Activated T-cell treated with anti-CD3 and anti-CD28 coated beads for 1 hour (primary cell): Measurements from ENCODE around the gene MPND.
A peak's percentile ranks its signal among the peaks of the same experiment; 100 is the strongest.

ENCODE experiments used
- DNase-seq: peaks from one replicate; pipeline ENCODE4 v3.0.0-alpha.2; 2020; ENCODE audit warnings: low read depth

The MPND gene

GRCh38 chr19:4343370-4344307 lies at the start of gene MPND:
MPND (plus strand) TSS chr19:4343562; CDS start chr19:4343594, 32 bp downstream.
- DNase-seq, result peak; percentile 94

GRCh38 chr19:4294389-4294788 lies 49.0 kb upstream of the MPND start:
- DNase-seq, result no peak

GRCh38 chr19:4295972-4296771 lies 47.2 kb upstream of the MPND start:
- DNase-seq, result no peak

GRCh38 chr19:4297901-4298809 lies 45.2 kb upstream of the MPND start:
- DNase-seq, result no peak

- no peak for DNase-seq
Observed at GRCh38 chr19:4298810-4299550, 44.4 kb upstream of the MPND start.

GRCh38 chr19:4300589-4300988 lies 42.8 kb upstream of the MPND start:
- DNase-seq, result no peak

- no peak for DNase-seq
Observed at GRCh38 chr19:4301590-4302242, 41.6 kb upstream of the MPND start.

- no peak for DNase-seq
Observed at GRCh38 chr19:4302243-4302640, 41.1 kb upstream of the MPND start, which contains the start of gene TMIGD2. TMIGD2 (minus strand) TSS chr19:4302389; CDS start chr19:4302385, 4 bp downstream.

- DNase-seq, result no peak
Observed at GRCh38 chr19:4303819-4304537, 39.4 kb upstream of the MPND start.

GRCh38 chr19:4304538-4305256 lies 38.7 kb upstream of the MPND start, which contains the start of gene FSD1:
FSD1 (plus strand) TSS chr19:4304598; CDS start chr19:4304747, 149 bp downstream.
- peak; percentile 45 for DNase-seq

- no peak for DNase-seq
Observed at GRCh38 chr19:4305257-4305612, 38.1 kb upstream of the MPND start.

- no peak for DNase-seq
Observed at GRCh38 chr19:4305659-4306058, 37.7 kb upstream of the MPND start.

GRCh38 chr19:4310247-4311121 lies 32.9 kb upstream of the MPND start:
- DNase-seq, result no peak

- no peak for DNase-seq
Observed at GRCh38 chr19:4313847-4314490, 29.4 kb upstream of the MPND start.

GRCh38 chr19:4316956-4317355 lies 26.4 kb upstream of the MPND start:
- DNase-seq, result no peak

GRCh38 chr19:4318460-4318859 lies 24.9 kb upstream of the MPND start:
- no peak for DNase-seq

GRCh38 chr19:4319067-4319718 lies 24.2 kb upstream of the MPND start:
- DNase-seq, result no peak
